ENCODE results near the gene ATAT1.

The ATAT1 gene

DNA sequence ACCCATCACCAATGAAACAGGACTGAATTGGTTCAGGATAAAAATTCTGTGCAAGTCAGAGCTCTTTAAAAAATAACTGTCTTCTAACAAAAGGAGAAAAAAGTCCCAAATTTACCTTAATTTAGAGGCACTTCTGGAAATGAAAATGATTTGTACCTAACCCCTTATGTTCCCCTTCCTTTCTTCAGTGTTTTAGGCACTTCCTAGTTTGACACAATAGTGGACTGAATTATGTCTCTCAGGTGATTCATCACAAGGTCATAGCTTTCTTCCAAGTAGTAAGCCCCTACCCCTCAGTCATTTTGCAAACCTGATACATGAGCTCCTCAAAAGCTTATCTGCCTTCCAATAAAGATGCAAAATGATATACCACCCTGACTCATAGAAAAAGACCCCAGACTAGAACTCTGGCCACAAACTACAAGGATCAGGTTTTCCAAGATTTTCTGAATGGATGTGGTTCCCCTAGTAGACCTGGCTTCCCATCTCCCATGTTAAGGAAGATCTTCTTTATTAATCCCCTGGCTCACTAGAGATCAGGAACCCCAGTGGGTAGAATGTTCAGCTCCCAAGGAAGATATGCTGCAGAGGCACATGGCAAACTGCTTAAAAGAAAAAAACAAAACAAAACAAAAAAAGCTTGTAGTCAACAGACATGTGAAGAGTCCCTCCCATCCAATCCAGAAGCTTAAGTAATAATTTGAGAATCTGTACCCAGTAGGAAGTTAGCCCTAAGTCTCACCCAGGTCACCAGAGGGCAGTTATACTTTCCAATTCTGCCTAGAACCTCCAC, 13.2 kb upstream of the ATAT1 start:
- DNase-seq: no peak

DNA sequence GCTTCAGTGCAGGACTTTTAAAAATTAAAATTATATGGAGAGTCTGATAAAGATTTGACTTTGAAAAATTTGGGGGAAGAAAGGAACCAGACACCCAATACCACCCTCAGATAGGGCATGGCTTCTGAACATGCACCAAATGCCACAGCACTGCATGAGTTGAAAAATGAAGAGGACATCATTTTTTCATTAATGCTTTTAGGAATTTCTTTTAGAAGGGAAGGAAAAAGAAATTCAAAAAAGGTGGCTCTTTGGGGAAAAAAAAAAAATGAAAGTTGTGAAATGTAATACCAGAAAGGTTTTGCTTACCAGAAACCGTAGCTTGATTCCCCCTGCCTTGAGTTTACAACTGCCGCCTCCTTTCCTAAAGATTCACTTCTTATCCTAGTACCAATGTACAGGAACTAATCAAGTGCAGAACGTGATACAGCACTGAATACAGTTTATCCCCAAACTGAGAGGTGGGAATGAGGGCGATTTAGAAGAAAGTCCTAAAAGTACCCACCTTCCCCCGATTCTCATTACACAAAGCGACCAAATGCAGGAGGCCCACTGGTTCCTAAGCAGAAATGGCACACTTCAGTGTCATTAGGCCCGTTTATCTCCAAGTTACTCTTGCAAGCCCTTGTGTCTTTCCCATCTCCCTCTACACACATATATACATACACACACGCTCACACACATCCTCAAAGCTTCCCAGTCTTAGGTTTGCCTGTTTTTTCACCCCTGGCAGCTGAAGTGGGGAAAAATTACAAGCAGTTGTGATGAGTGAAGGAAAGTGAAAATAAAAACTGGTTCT, 12.4 kb upstream of the ATAT1 start:
- no peak for DNase-seq

DNA sequence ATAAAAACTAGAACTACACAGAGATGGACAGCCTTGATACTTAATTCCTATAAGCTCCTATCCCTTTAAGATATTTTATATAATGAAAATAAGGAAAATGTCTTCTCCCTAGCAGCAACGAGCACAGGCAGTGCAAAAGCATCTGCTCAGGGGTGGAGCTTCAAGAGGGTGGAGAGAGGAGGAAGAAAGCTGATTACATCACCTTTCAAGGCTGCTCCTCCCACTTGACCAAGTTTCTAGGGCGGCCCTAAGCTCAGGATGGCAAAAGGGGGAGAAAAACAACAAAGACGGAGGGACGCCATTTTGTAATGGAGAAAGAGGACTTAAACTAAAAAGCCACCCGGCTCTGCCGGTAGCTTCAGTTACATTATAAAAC, 11.8 kb upstream of the ATAT1 start:
- peak; percentile 87 for DNase-seq

DNA sequence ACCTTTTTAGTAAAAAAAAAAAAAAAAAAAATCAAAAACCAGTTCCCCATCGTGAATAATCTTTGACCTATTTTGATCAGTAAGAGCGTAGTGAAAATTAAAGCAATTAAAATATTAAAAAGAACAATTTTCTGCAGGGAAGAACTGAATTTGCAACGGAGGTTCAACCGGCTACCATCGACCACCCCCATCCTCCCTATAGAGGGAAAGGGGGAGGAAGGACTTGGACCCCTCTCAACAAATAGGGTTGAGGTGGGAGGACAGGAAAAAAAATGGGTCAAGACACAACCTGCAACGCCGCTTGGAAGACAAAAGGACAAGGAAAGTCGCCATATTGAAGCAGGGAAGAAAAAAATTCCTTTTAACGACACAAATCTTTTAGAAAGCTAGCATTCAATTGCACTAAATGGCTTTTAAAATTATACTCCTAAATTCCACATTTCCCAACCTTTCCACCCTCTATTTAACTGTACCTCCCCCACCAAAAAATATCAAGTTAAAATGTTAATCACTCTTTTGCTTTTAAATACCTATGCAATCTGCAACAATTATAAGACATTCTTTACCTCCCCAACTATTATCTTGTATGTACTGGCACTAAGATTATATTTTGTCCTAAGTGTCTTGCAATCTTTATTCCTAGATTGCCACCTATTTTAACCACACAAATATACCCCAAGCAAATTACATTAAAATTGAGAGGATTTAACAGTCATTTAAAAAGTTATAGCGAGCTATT, 11.3 kb upstream of the ATAT1 start:
- DNase-seq: peak; percentile 47

DNA sequence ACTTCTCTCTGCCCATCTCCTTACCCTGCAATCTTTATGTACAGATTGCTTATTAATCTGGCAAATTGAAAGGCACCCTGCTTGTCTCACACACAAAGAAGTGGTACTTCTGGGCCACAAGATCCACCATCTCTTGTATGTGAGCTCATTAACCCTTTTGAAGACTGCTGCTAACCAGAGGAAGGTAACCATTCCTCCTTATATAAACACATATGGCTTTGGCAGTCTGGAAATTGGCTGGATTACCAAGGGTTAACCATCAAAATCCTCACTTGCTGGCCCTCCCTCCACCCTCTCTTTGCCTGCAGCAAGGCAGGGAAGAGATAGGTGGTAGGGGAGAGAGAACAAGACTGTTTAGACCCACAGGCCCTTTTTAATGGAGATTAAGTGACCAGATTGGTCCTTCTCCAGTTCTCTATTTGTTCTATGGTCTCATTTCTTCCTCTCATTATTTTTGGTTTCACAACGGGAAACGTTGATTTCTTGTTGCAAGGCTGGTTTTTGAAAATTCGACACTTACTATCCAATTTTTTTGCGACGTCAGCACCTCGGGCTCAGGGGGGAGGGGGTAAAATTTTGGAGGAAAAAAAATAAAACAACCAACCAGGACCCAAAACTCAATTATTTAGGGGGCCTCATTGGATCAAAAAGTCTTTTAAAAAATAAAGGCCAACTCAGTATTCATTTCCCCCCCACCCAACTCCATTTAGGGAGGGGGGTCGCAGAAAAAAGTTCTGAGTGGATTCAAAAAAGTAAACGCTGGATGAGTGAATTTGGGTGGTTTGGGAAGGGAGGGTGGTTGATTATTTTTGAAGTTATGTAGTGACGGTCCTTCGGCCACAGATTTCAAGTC, 10.5 kb upstream of the ATAT1 start:
- no peak for DNase-seq

DNA sequence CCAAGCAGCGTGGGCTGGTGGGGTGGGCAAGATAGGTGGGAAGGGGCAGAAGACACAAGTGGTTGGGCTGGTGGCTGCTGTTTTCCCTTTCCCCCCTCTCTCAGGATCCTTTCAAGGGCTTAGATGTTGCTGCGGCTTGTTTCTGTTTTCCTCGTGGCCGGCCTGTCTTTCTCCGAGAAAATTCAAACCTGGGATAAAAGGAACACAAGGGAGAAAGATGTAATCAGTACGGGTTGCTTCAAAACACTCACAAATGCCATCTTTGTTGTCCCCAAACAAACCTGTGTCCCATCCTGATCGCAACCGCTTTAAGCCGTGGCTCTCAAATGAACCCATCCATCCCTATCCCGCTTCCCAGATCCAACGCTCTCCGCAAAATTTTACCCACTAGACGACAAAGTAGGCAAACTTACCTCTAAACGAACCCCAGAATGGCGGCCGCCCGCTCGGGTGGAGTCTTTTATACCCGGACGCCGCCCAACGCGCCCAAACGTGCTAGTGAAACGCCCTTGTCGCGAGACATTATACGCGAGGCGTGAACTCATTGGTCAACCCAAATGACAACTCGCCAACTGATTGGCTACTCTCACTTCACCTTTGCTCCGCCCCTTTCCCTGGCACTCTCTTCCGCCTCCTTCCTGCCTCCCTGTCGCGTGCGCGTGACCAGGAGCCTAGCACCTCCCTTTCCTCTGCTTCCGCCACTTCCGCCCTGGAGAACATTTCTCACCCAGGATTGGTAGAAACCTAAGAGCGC, 9.7 kb upstream of the ATAT1 start, which contains the start of gene PPP1R10:
Gene PPP1R10 (minus strand): TSS at position 433 of the 754 bp plus-strand sequence. CDS start 7,299 bp downstream, outside the sequence.
- peak; percentile 97 for DNase-seq

DNA sequence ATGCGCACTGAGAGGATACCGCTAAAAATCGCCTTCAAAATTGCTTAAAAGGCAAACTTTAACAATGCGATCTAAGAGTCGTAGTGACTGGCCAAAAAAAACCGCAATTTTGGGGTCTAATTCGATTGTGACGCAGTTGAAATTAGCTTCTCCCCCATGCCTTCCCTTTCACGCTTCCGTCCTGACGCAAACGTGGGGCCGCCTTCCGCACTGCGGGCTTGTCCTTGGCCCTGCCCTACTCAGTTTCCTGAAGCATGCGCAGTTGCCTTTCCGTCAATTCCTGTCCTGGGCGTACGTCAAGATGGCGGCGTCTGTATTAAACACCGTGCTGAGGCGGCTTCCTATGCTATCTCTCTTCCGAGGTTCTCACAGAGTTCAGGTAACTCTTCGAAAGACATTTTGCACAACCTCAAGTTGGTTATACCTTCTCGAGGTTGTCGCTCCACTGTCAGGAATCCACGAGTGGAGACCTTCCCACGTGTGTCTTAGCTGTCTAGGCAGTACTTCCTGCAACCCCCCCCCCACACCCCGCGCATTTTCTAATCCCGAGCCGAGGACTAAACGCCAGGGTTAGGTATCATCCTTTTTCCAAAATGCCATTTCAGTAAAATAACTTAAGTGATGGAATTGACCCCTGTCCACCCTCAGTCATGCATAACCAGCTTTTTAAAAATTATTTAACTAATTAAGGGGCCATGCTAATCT, 9.0 kb upstream of the ATAT1 start, which contains the start of gene MRPS18B:
Gene MRPS18B (plus strand): TSS at position 276 of the 705 bp plus-strand sequence. CDS start 26 bp downstream, at position 302.
- peak; percentile 98 for DNase-seq

DNA sequence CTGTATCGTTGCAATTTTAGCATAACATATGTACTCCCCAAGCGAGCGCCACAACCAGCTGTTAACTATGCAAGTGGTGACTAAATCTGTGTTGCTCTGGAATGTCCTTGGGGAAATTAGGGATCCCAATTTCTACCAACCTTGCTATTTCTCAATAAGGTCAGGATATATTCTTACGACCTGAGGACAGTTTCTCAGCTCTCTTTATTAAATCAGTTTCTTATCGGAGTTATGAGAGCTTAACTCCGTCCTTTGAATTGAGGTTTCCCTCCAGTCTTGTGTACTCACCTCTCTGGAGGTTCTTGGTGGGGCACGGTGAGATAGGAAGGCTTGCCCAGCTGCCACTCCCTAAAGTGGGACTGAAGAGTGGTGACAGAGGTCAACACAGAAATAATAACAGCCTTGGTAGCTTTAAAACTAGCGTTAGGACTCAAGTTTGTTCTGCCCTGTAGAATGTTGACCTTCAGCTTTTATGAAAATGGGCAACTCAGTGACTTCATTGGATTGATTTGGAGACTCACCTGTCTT, 8.3 kb upstream of the ATAT1 start:
- DNase-seq: no peak

DNA sequence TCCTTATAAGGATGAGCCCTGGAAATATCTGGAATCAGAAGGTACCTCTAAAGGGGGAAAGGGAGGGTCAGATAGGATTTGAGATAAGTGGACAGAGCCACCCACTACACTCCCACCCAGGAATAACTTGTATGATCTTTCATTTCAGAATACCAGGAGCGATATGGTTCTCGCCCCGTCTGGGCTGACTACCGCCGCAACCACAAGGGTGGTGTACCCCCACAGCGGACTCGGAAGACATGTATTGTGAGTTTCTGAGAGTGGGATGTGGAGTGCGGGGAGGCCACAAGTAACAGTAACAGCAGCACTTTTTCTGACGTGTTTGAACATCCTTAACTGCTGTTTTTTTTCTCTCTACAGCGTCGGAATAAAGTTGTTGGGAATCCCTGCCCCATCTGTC, 7.1 kb upstream of the ATAT1 start:
- DNase-seq: no peak

DNA sequence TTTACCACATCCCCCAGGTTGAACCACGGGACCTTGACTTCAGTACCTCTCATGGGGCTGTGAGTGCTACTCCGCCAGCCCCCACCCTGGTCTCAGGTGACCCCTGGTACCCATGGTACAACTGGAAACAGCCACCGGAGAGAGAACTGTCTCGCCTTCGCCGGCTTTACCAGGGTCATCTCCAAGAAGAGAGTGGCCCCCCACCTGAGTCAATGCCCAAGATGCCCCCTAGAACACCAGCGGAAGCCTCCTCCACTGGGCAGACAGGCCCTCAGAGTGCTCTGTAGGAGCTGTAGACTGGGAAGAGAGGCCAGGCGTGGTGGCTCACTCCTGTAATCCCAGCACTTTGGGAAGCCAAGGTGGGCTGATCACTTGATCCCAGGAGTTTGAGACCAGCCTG, 1.2 kb upstream of the ATAT1 start:
- DNase-seq: no peak

DNA sequence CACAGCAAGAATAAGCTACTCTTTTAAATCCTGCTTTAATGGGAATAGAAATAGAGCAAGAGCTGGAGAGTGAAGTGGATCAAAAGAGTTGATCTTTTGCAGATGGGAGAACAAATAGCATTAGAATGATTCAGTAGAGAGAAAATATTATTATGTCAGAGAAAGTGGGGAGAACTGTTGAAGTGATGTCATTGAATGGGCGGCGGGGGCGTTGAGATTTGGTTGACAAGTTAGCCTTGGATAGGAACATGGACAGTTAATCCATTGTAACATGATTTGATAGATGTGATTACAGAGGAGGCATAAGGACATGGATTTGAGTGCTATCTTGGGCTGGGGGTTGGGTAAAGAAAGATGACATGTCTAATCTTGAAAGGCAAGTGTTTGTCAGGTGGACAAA, 9.2 kb downstream of the ATAT1 start:
- no peak for DNase-seq

DNA sequence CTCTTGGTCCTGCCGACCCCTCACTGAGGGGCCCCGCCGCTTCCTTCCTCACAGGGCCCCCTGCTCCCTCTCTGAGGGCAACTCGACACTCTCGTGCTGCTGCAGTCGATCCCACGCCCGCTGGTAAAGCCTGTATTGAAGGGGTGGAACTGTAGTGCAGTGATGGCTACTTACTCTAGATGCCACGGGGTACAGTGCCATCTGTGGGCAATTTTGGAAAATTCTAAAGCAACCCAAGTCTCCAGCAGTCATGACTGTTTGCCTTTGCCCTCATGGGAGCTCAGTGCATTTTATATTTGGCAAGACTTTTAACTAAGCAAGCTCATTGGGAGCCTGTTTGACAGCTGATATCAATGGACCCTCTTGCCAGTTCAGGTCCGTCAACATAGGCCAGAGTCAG, 13.8 kb downstream of the ATAT1 start:
- DNase-seq: no peak

DNA sequence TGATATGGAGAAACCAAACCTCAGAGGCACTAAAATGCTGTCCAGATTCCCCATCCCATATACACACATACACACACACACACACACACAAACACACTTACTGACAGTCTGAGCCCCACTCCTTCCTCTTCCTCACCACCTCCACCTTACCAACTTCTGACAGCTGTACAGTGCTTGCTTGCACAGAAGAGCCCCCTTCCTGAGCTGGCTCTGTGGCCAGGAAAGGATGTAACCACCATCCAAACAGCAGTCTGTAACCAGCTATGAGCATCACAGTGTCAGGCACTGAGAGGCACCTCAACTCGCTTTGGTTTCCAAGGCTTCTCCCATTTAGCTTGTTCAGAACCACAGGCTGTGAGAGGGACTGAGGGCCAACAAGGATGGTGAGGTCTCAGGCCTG, 14.4 kb downstream of the ATAT1 start:
- no peak for DNase-seq

DNA sequence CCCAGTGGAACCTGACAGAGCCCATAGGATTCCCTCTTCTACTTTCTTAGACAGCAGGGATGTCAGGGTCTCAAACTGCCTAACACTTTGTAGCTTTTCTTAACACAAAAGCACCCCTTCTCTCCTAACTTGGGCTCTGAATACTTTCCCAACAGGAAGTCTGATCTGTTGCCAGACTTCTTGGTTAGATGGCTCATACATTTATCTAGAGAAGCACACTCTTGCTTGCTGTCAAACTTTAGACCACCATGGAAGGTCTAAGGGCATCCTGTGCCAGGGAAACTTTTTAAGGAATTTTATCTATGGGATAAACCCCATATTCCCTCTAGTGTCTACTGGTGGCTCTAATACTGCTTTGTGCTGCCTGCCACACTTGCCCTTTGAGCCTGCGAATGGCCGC, 17.0 kb downstream of the ATAT1 start:
- DNase-seq: no peak

DNA sequence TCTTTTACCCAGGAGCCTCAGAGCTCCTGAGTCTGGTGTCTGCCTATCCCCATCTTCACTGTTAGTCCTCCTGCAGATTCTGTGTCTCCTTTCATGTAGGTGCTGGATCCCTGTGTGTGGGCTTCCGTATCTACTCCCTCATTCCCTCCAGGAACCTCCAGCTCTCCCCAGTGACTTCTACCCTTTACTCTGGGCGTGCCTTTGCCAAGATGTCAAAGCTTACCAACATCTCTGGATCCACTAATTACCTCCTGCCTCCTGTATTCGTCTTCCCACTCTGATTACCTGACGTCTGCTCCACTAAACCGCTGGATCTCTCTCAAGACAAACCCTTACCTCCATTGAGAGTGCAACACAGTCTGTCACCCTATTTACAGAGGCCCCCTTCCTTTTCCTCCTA, 18.1 kb downstream of the ATAT1 start:
- no peak for DNase-seq

DNA sequence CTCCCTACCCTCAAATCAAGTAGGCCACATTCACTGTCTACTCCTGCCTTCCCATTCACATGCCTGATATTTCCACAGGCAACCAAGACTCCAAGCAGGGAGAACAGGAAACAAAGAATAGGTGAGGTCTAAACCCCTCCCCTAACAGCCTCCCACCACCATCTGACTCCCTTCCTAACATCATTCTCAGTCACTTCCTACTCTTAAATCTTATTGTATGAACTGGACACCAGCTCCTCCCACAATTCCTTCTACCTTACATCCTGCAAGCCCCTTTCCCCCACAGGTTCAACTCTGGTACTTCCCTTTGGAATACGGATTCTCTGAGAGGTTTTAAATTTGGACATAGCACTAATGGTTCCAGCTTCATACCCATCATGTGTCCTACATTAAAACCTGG, 19.3 kb downstream of the ATAT1 start:
- no peak for DNase-seq

DNA sequence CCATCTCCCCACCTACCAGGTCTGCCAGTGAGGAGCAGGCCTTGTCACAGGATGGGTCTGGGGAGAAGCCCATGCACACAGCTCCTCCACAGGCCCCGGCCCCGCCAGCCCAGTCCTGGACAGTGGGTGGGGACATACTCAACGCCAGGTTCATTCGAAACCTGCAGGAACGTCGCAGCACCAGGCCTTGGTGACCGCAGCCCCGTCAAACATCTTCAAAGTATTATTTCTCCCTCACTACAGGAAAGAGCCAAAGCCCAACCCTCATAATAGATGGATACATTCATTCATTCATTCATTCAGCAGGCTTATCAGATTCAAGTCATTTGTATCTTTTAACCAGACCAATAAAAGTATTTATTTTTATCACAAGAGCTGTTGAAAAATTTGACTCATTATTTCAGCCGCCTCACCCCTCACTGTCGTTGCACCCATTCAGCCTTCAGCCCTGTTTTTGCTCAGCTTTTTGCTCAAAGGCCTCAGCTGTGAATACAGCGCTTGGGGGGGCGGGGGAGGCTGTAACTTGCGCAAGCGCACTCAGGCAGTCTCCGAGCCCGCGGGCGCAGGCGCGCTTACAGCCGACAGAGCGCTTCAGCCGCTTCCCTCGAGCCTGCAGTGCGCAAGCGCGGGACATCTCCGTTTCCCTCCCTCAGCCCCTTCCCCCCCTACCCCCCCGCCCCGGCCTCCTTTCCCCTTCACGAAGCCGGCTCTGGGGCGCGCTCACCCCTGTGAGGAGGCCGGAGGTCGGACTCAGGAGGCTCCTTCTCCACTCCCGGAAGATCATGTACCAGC, 20.0 kb downstream of the ATAT1 start, which contains the start of gene C6orf136:
Gene C6orf136 (plus strand): TSS at position 684 of the 792 bp plus-strand sequence. CDS start 99 bp downstream, at position 783.
- DNase-seq: peak; percentile 94

DNA sequence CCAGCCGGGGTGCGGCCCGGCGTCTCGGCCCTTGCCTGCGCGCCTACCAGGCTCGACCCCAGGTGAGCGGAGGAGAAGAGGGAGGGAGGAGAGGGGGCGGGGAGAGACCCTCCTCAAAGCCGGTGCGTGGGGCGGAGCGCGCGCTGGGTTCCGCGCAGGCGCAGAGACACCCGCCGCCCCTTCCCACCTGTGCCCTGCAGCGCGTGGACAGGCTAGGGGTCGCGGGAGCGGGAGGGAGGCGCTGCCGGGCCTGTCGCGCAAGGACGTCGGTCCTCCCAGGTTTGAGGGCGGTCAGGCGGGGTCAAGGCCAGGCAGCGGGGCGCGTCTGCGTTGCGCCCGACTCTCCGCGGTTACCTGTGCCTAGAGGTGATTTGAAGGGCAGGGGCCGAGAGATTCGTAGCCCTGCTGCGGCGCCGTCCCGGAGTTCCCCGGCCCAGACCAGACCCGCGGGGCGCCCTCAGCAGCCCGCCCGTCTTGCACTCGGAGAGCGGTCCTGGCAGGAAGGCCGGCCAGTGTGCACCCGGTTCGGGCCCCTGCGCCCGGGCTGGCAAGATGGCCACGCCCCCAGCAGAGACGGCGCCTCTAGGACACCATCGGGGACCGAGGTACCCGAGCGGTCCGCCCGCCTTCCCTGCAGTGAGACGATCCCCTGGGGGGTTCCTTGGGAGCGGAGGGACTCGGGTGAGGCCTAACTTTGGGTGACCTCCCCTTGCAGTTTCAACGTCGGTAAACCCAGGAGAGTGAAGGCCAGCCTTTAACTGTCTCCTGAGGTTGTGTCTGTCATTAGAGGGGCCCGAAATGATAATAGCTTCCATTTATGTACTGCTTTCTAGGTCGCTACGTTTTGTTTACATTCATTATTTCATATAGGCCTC, 20.8 kb downstream of the ATAT1 start:
- DNase-seq: peak; percentile 86

DNA sequence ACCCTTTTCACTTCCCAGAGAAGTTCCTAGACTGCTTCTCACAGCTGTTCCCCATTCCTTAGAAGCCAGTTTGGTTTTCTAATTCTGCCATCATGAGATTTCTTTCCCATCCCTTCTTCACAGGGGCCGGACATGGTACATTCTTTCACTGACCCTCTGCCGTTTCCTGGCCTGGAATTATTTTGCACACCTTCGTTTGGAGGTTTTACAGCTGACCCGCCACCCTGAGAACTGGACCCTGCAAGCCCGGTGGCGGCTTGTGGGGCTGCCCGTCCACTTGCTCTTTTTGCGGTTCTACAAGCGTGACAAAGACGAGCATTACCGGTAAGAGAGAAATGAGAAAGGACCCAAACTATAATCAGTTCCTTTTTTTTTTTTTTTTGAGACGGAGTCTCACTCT, 24.5 kb downstream of the ATAT1 start:
- DNase-seq: no peak
